Fibroblast of gingiva (primary cell): ENCODE measurements around the gene USP32.

ENCODE experiments used
- DNase-seq: peaks from one replicate; pipeline ENCODE4 v3.0.0-alpha.2; 2011; ENCODE audit warnings: low read depth

The USP32 gene

GRCh38 chr17:60174035-60174434 lies 217.9 kb downstream of the USP32 start:
- DNase-seq: no peak

DNA sequence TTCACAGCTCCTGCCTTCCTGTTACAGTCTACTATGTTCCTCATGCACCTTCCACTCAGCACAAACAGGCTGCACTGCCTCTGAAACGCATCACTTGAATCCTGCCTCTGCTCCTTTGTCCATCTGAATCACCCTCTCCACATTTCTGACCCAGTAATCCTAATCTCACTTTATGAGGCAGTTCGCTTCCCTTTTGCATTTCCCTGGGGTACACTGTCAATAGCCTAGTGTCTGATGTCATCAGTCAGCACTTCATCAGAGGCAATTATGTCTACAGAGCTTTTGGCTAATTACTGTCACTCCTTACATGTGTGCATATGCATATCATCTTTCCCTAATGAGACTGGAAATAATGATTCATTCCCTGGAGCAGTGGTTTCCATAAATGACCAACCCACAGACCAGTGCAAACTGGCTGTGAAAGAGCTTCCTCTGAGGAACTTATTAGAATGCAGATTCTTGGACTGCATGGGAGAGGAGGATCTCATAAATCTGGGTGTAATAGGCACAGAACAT lies 218.6 kb downstream of the USP32 start:
- DNase-seq: peak; percentile 63

- DNase-seq: no peak
Measured at GRCh38 chr17:60171753-60172079, 220.2 kb downstream of the USP32 start.

DNA sequence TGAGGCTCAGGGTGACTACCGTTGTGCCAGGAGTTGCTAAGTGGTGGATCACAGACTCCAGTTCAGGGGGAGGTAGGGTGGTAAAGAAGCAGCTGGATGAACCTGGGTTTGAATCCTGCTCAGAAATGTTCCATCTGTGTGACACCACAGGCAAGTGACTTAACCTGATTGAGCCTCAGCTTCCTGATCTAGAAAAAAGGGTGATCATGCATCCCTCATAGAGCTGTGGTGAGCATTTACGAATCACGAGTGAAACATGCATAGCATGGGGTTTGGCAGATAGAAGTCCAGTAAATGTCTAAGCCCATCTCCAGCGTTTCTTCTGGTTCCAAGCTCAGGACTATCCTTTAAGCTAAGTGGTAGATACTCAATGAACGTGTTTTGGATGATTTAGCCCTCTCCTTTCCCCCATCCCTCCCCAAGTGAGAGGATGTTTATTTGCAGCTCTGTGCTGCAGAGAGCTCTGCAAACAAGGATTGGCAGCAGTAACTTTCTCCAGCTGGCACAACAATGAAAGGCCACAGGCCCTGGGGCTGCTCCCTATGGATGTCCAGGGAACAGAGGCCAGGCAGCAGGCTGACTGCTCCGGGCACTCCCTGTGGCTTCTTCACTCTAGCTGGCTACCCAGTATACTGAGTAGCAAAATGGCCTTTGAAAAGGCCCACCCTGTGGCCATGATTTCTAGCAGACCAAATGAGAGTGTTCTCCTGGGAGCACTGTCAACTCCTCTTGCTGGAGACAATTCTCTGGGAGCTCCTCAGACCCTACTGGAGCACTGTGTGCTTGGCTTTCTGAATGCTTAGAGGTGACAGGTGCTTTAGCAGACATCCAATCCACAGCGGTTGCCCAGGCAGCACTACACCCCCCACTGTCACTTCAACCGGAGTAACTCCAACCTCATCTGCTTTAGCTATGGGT lies 220.8 kb downstream of the USP32 start:
- peak; percentile 42 for DNase-seq

DNA sequence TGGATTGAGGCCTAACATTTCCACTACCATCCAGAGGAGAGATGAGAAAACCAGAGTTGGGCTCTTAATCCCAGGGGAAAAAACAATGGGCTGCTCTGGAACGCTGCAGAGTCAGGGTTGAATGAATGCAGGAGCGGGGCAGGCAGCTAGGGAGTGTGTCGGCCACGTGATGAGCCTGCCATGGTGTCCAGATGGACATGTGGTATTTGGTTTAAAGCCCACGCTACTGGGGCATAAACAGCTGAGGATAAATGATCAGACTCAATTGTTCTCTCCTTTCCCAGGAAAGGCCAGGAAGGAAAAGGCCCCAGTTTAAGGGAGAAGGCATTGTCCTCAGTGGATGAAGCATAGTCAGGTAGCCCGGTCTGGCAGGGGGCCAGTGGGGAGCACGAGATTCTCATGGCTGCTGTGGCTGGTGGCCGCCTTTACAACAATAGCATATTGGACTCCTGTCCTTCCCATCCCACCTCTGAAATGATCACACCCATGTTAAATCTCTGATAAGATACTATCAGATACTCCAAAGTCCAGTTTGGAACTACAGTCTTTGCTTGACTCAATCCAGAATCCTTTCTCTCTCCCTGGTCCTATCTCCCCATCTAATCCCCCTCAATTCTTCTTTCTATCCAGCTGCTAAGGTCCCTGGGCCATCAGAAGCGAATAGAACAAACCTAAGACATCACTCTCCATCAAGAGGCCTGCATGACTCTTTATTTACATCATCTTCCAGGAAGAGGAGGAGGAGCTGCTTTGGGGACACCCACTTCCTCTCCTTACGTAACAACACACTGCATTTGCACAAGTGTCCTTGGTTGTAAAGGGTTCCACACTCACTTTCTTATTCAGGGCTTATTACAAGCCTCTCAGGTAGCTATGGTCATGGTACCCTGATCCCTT lies 221.8 kb downstream of the USP32 start:
- DNase-seq: peak; percentile 72

DNA sequence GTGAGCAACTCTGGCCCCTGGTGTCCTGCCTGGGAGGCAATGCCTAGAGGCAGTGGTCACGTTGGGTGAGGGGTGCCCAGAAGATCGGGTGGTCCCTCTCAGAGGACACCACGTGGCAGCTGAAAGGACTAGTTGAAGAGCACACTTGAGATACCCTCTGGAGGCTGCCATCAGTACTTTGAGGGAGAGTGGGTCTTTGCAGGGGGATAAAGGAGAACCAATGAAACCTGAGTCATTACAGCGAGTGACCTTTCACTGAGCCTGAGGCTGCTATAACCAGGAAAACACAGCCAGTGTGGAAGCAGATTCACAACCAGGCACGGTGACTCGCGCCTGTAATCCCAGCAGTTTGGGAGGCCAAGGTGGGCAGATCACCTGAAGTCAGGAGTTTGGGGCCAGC lies 223.3 kb downstream of the USP32 start:
- no peak for DNase-seq

DNA sequence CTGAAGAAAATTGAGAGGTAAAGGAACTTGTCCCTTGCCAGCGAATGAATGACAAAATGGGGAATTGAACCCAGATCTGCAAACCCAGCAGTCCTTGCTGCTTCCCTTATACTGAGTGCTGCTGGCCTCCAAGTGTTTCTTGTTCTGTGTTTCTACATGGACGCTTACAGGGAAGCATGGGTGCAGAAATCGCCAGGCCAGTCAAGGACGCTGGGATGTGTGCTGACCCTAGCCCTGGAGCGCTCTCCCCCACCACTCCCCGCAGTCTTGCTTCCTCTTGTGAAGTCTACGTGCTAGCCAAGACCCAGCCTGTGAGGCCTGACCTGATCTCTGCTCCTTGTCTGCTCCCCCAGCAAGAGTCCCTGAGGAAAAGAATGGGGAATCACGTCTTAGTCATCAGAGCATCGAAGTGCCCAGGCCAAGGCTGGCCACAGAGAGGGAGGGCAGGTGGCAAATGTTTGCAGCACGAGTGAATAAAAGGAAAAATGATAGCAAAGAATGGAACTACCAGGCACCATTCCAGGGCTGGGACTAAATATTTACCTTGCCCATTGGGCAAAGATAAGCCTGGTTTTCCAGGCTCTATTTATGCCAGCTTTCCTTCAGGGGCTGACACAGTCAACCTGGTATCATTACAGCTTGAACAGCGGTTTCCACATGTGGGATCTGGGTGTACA lies 224.7 kb downstream of the USP32 start:
- no peak for DNase-seq

DNA sequence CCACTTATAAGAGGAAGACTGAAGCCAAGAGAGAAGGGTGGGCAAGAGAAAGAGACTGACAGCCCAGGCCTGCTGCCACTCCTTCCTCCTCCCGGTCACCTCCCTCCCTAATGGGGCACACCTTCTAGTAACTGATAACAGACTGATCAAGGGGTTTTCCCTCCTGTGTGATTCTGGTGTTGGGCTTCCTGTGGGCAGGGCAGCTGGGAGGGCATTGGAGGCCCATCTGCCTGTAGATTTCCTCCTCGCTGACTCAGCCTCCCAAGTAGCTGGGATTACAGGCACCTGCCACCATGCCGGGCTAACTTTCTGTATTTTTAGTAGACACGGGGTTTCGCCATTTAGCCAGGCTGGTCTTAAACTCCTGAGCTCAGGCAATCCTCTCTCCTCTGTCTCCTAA lies 226.0 kb downstream of the USP32 start:
- DNase-seq: no peak

DNA sequence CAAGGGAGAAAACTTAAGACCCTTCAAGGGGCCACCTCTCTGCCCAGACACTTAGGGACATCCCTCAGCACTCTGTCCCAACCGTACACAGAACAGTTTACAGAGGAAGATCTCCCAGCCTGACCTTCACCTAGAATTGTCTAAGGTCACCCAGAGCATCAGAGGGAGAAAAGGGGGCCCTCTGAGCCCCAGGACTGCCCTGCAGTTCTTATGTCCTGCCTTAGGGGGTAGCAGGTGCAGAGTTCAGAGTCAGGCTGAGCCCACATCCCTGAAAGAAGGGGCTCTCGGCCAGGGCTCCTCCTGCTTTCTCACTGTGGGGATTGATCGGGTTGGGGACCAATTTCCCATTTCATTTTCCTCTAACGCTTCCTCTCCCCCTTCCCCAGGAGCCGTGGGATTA lies 226.7 kb downstream of the USP32 start:
- DNase-seq: no peak

- DNase-seq: no peak
Measured at GRCh38 chr17:60164697-60165096, 227.2 kb downstream of the USP32 start.

GRCh38 chr17:60164164-60164563 lies 227.8 kb downstream of the USP32 start:
- DNase-seq: no peak

DNA sequence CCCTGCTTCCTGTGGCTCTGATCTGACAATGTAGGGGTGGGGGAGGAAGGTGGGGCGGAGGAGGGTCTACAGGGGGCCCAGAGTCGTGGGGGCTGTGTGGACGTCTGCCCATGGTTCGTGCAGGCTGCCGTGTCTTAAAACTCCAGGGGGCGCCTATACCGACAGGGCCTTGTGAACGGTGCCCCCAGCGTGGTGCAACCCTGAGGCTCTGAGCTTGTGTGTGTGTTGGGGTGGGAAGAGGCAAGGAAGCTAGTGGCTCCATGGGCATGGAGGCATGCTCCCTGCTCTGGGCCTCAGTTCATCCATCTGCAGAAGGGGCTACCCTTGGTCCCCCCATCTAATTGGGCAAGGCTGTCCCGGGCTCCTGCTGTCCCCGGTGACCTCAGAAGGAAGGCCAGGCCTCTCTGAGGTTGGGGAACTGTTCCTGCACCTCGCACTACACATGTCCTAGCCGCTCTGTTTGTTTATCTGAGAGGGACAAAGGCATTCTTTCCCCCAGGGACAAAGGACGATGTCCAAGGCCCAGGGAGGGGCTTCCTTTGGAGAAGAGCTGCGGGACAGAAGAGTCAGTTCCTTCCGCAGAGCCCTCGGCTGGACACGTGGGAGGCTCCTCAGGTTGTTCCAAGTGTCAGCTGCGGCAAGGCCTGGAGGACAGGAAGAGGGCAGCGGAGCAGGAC lies 228.7 kb downstream of the USP32 start:
- no peak for DNase-seq

- DNase-seq: no peak
Measured at GRCh38 chr17:60161598-60162330, 230.2 kb downstream of the USP32 start.

DNA sequence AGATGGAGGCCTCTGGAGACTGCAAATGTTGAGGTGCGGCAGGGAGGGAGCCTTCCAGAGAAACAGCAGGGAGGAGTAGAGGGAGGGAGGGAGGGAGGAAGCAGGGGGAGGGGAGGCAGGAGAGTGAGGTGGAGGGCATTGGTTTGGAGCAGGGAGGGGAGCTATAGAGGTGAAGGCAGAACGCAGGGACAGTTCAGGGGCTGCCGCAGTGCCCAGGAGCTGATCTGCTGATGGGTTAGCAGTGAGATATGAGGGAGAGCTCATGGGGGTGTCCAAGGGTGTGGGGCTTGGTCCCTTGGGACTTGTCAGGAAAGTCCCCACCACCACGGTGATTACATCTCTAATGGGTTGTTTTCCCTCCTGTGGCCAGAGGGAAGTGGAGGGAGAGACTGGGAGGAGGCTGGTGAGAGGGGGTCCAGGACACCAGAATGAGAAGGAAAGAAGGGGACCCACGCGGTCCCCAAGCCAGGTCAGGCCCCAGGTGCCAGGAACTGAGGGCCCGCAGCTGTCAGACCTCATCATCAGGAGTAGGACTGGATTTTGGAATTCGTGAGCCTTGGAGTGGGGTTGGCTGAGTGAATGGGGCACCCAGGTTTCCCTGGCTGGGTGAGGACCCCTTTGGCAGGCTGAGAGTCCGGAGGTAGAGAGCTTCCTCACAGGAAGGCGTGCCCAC lies 231.0 kb downstream of the USP32 start:
- DNase-seq: no peak

DNA sequence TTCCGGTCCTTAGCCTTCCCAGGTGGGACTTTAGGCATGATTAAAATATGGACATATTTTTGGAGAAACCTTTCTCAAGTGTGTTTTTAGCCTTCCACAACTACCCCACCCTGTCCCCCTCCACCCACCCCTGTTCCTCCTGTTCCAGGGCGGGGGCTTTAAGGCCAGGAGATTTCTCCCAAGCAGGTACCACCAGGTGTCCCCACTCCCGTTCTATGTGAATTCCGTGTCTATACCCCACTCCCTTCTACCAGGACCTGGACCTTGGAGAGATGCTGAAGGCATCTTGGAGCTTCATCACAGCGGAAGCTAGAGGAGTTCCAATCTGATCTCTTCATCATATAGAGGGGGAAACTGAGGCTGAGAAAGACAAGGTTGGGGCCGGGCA lies 232.5 kb downstream of the USP32 start:
- DNase-seq: no peak

GRCh38 chr17:60158751-60159478 lies 233.0 kb downstream of the USP32 start:
- DNase-seq: no peak

GRCh38 chr17:60157487-60158040 lies 234.4 kb downstream of the USP32 start:
- no peak for DNase-seq

DNA sequence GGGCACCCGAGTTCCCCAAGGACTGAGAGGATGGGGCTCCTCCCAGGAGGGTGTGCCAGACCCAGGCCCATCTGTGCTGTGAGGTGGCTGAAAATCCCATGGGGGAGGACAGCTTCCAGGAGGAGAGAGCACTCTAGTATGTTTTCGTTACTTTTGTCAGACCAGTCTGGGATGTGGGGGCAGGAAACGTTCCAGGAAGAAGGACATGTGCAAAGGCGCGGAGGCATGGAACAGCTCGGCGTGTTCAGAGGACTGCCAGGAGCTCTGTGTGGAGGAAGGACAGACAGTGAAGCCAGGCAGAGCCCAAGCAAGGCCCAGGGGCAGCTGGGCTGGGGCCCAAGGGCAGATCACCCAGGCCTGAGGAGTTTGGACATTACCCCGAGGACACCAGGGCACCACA lies 235.2 kb downstream of the USP32 start:
- DNase-seq: no peak

GRCh38 chr17:60155815-60156214 lies 236.1 kb downstream of the USP32 start:
- DNase-seq: no peak

DNA sequence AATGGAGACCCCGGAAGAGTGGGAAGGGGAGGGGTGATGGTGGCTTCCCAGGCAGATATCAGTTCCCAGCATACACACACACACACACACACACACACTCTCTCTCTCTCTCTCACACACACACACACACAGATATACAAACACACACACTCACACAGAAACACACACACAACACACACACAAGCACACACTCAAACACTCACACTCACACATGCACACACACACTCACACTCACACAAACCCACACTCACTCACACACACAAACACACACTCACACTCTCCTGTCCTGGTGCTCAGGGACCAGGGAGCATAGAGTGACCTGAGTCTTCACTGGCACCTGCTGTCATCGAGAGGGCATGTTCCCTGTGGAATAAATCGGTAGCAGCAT lies 236.5 kb downstream of the USP32 start:
- DNase-seq: no peak
